PFSK-1 (cell line): ENCODE data around the gene PCDHA8.

Experiments
- FOXP2 ChIP-seq: optimal IDR thresholded peaks from 2 replicates; pipeline ENCODE3; 2011; ENCODE audit warnings: borderline replicate concordance, control low read depth, inconsistent platforms; ENCODE audit not compliant: insufficient read depth; ENCODE audit errors: extremely low read length, extremely low read depth
- POLR2AphosphoS5 ChIP-seq: IDR thresholded peaks from 2 replicates; pipeline ENCODE4 v1.6.1; 2012; ENCODE audit warnings: low read depth, mild to moderate bottlenecking, control low read depth, low read length, moderate library complexity
- REST ChIP-seq, 2 experiments: IDR thresholded peaks; 2 replicates each; pipeline versions ENCODE4 v1.6.1 to v1.8.0; 2011 to 2012; ENCODE audit warnings: low read depth in 2 of 2, low read length in 2 of 2, control low read depth in 1 of 2, inconsistent platforms in 1 of 2, mild to moderate bottlenecking in 1 of 2, moderate library complexity in 1 of 2; ENCODE audit not compliant: insufficient read depth in 1 of 2
- SIN3A ChIP-seq: IDR thresholded peaks from 2 replicates; pipeline ENCODE4 v1.6.1; 2012; ENCODE audit warnings: mild to moderate bottlenecking, low read length, moderate library complexity, borderline replicate concordance; ENCODE audit not compliant: insufficient read depth
- TAF1 ChIP-seq: IDR thresholded peaks from 2 replicates; pipeline ENCODE4 v1.6.1; 2012; ENCODE audit warnings: low read length, control low read depth, borderline replicate concordance; ENCODE audit not compliant: insufficient read depth

GRCh38 chr5:140840978-140841962 is at the start of gene PCDHA8:
- TF ChIP-seq TAF1 (no peak), POLR2AphosphoS5 (no peak), SIN3A (no peak), FOXP2 (no peak), REST (IDR thresholded peaks at IDR 0.05; ENCODE audit: insufficient read depth in 1 of 2, low read depth in 2 of 2, low read length in 2 of 2) (no peak)
